Measurements from ENCODE around the gene TRA2B.

DNA sequence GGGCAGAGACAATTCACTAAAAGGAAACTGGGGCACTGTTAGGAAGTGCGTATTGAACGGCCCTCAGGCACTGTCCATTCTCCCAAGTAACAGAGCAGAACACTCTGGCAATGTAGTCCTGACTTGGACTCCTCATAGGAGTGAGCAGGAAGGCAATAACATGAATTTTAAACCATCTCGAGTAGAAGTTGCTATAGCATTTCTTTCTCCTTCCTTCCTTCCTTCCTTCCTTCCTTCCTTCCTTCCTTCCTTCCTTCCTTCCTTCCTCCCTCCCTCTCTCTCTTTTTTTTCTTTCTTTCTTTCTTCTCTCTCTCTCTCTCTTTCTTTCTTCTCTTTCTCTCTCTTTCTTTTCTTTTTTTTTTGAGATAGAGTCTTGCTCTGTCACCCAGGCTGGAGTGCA, 46.4 kb upstream of the TRA2B start:
- TF ChIP-seq EZH2 (IDR thresholded peaks at IDR 0.05; ENCODE audit: insufficient read depth, low read length), result no peak
- TF ChIP-seq, protein P1, sequence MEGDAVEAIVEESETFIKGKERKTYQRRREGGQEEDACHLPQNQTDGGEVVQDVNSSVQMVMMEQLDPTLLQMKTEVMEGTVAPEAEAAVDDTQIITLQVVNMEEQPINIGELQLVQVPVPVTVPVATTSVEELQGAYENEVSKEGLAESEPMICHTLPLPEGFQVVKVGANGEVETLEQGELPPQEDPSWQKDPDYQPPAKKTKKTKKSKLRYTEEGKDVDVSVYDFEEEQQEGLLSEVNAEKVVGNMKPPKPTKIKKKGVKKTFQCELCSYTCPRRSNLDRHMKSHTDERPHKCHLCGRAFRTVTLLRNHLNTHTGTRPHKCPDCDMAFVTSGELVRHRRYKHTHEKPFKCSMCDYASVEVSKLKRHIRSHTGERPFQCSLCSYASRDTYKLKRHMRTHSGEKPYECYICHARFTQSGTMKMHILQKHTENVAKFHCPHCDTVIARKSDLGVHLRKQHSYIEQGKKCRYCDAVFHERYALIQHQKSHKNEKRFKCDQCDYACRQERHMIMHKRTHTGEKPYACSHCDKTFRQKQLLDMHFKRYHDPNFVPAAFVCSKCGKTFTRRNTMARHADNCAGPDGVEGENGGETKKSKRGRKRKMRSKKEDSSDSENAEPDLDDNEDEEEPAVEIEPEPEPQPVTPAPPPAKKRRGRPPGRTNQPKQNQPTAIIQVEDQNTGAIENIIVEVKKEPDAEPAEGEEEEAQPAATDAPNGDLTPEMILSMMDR (IDR thresholded peaks at IDR 0.05; ENCODE audit: insufficient read depth, low read depth, low read length), result no peak

All from astrocyte (in vitro differentiated cells and primary cell).